MM.1S (cell line): ENCODE data around the gene ZNF474.

ENCODE experiments used
- CTCF ChIP-seq: fragments of 300-600 bp; sonication (generic); IDR thresholded peaks from 2 replicates; pipeline ENCODE4 v1.5.1; 2016; ENCODE audit warnings: antibody characterized with exemption, low read length, mixed read lengths
- EZH2 ChIP-seq: fragments of 300-600 bp; sonication (generic); optimal IDR thresholded peaks from 2 replicates; pipeline ENCODE3; 2017; ENCODE audit warnings: low read depth, mild to moderate bottlenecking, antibody characterized with exemption, low read length, mixed read lengths

GRCh38 chr5:122181863-122182262, 52.5 kb downstream of the ZNF474 start:
- TF ChIP-seq CTCF (no peak), EZH2 (no peak)
